Testis (tissue), 2 donors: ENCODE results near the gene C1orf21.

Experiments
- POLR2A ChIP-seq: fragments of 450-650 bp; IDR thresholded peaks from one replicate; pipeline ENCODE4 v1.6.1; 2017; ENCODE audit warnings: antibody characterized with exemption, mild to moderate bottlenecking, moderate library complexity
- TF ChIP-seq, protein P1 (sequence below), 3 experiments: fragments of 450-650 bp in 2 of 3; fragments of 200-600 bp in 1 of 3; sonication (generic) in 1 of 3; IDR thresholded peaks; one replicate each; pipeline ENCODE4 v1.5.1; 2016 to 2019; ENCODE audit warnings: antibody characterized with exemption in 3 of 3, mild to moderate bottlenecking in 2 of 3, moderate library complexity in 1 of 3

DNA sequence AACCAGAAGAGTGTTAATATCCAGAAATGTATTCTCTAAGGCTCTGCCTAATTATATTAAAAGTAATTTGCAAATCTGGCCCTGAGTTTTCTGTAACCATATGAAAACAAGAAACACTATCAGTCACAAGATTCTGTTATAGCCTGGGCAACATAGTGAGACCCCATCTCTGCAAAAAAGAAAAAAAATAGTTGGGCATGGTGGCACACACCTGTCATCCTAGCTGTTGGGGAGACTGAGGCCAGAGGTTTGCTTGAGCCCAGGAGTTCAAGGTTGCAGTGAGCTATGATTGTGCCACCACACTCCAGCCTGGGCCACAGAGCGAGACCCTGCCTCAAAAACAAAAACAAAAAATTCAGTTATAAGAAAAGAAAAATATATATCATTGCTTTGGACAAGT lies 25.6 kb downstream of the C1orf21 start:
- TF ChIP-seq, protein P1, sequence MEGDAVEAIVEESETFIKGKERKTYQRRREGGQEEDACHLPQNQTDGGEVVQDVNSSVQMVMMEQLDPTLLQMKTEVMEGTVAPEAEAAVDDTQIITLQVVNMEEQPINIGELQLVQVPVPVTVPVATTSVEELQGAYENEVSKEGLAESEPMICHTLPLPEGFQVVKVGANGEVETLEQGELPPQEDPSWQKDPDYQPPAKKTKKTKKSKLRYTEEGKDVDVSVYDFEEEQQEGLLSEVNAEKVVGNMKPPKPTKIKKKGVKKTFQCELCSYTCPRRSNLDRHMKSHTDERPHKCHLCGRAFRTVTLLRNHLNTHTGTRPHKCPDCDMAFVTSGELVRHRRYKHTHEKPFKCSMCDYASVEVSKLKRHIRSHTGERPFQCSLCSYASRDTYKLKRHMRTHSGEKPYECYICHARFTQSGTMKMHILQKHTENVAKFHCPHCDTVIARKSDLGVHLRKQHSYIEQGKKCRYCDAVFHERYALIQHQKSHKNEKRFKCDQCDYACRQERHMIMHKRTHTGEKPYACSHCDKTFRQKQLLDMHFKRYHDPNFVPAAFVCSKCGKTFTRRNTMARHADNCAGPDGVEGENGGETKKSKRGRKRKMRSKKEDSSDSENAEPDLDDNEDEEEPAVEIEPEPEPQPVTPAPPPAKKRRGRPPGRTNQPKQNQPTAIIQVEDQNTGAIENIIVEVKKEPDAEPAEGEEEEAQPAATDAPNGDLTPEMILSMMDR (IDR thresholded peaks at IDR 0.05), result no peak
- no peak for TF ChIP-seq POLR2A
